GM12873 (cell line): Measurements from ENCODE around the gene ENTPD8.

Source experiments
- TF ChIP-seq, protein P1 (sequence below): IDR thresholded peaks from 2 replicates; pipeline ENCODE4 v1.5.1; 2012; ENCODE audit warnings: low read depth, mild to moderate bottlenecking, moderate library complexity, low read length, control low read depth; ENCODE audit not compliant: insufficient read depth; ENCODE audit errors: missing control alignments

The ENTPD8 gene

DNA sequence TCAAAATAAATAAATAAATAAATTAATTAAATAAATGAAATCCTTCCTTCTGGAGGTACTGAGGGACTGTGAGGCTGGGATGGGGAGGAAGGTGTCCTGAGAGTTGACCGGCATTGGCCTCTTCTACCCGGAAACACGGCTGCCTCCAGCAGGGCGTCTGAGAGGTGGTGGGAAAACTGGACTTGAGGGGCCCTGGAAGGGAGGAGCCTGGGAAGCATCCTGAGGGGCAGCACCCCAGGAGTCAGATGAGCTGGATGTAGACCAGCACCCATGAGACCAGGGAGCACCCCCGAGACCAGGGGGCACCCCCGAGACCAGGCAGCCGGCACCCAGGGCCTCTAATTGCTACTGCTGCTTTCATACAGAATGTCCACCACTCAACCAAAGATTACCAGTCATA, 26.7 kb upstream of the ENTPD8 start:
- TF ChIP-seq, protein P1, sequence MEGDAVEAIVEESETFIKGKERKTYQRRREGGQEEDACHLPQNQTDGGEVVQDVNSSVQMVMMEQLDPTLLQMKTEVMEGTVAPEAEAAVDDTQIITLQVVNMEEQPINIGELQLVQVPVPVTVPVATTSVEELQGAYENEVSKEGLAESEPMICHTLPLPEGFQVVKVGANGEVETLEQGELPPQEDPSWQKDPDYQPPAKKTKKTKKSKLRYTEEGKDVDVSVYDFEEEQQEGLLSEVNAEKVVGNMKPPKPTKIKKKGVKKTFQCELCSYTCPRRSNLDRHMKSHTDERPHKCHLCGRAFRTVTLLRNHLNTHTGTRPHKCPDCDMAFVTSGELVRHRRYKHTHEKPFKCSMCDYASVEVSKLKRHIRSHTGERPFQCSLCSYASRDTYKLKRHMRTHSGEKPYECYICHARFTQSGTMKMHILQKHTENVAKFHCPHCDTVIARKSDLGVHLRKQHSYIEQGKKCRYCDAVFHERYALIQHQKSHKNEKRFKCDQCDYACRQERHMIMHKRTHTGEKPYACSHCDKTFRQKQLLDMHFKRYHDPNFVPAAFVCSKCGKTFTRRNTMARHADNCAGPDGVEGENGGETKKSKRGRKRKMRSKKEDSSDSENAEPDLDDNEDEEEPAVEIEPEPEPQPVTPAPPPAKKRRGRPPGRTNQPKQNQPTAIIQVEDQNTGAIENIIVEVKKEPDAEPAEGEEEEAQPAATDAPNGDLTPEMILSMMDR, result no peak

DNA sequence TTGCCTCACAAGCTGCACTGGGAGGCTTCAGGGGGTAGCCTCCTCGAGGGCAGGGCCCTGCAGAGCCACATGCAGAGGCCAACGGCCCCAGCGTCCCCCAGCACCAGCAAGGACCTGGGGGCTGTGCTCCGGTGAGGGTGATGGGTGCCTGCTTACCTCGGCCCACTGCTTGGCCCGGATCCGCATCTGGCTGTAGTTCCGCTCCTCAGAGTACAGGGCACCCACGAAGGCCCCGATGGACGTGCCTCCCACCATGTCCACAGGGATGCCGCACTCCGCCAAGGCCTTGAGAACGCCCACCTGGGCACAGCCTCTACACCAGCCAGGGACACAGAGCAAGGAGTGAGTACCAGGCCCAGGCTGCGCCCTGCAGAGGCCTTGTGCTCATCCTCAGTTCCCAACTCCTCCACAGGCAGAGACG, 26.0 kb upstream of the ENTPD8 start:
- TF ChIP-seq, protein P1, result no peak

DNA sequence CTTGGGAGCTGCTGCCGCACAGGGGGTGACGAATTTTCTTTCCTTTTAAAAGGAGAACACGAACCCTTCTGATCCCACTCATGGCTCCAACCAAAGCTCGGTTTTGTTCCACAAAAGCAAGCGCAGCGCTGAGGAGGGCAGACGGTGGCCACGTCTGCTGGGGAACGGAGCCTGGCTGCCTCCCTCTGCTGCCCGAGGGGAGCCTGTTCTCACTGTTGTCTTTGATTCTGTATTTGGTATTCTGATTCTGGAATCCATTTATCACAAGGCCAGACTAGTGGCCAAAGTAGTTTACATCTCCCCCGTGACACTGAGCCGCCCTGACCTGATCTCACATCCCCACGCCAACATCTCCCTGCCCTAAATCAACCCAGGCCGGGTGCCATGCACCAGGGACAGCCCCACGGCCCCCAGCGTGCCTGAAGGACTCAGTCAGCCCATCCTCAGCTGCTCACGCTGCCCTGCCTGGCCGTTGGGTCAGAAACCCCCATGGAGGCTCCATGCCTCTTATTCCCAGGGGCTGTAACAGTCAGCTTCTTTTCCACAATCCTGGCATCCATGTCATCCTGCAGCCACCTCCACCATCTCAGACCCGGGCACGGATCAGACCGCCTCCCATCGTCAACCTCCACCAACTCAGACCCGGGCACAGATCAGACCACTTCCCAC, 24.7 kb upstream of the ENTPD8 start:
- TF ChIP-seq, protein P1, result no peak

DNA sequence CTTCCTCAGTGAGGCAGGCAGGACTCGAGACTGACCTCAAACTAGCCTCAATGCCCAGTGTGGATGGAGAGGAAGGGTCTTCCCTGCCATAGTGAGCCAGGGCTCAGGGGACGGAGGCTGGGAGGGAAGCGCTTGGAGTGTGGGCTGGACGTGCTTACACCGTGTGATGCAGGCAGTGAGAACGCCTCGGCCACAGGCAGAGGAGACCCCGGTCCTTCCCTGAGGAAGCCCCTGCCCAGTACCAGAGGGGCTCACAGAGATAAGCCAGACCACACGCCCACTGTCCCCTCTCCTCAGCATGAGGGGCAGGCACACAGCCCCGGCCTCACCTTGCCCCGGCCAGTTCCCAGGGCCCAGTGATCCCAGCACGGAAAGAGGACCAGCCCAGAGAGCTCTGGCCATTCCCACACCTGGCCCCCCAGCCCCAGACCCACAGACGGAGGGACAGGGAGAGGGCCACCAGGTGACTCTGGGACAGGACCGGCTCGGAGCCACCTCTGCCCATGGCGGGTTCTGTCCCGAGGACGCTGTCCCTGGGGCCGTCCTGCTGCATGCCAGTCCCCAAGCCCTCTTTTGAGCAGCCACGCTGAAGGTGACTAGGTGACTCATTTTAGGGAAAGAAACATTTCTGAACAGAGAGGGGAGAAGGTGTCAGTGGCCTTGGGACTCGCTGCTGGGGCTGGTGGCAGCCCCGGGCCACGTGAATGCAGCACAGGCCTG, 24.0 kb upstream of the ENTPD8 start:
- TF ChIP-seq, protein P1, result no peak

DNA sequence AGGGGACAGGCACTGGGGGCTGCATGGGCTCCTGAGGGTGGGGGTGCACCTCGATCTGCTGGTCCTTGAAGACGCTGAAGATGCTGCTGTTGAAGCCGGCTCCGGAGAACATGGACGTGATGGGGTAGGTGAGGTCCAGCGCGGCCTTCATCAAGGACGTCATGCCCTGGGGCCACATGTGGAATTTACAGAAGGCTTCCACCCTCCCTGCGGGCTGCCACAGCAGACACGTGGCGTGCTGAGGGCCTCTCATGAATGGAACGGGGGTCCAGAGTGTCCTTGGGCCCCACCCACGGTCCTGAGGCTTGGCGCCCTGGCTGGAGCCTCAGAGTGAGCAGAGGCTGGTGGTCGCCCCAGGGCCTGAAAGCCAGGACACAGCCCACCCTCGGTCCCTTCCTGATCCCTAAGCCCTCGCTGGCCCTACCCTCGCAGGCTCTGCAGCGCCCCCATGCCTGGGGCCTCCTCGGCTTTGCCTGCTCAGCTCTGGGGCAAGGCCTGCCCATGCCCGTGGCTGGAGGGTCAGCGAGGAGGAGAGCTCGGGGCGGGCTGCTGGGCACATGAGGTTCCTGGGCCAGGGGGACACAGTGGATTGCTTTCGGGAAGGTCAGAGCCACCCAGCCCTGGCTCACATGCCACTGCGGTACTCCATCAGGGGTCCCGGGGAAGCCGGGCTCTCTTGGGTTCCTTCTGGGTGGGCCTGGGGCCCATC, 23.3 kb upstream of the ENTPD8 start:
- TF ChIP-seq, protein P1, result no peak

DNA sequence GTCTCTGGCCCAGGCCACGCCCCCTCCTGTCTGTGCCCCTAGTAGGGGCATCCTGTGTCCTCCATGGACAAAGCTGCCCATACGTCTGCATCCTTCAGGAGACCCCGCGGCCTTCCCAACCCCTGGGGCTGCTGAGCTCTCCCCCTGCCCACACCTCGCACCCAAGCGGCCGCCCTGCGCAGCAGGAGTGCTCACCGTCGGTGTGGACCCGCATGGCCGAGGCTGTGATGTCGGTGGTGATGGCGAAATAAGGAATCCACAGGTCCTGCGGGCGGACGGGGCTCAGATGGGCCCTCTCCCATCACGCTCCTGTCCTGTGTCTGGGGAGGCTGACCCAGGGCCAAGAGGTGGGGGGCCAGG, 22.8 kb upstream of the ENTPD8 start:
- TF ChIP-seq, protein P1, result no peak

DNA sequence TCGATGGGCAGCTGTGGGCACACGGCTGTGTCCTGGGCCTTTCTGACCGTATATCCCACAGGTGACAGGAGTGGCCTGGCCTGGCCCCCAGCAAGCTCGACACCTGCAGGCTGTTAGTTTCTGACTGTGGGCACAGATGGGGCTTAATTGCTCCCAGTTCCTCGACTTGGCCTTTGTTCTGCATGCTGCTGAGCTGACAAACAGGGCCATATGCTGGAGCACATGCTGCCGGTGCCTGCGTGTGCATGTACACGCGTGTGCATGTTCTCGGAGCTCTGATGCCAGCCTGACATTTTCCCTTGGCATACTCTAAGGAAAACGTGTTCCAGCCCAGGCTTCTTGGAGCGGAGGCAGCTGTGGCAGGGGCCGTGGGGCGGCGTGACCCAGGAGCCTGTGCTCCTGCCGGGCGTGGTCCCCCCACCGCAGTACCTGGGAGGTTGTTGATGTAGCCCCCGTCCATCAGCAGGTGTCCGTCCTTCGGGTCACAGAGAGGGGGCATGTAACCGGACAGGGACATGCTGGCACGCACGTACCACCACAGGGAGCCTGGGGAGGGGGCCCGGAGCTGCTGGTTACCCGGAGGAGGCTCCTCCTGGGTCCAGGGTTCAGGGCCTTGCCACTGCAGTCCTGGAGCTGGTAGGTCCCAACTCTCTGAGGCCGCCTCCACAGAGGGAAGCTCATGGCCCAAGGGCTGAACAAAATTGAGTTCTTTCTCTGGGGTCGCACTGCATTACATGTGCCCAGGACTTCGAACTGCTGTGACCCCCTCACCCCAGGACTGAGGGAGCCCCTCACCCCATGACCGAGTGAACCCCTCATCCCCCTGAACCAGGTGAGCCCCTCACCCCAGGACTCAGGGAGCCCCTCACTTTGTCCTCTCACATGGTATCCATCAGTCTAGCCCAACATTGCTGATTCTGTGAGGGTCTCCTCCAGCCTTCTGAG, 22.1 kb upstream of the ENTPD8 start:
- TF ChIP-seq, protein P1, result no peak
